ENCODE data around the gene RIMBP2. TPM values are rescaled to one million over a fixed set of nuclear protein-coding genes. Genes with fewer than 3 reads are reported as not detected.

The RIMBP2 gene
- total RNA-seq, 4 donors from 2014 or later: 0.29 to 8.2 (median 5.6) TPM

- no peak overlapping the region for H3K27ac ChIP-seq
- TF ChIP-seq POLR2A (IDR thresholded peaks at IDR 0.05) (no peak), CTCF (IDR thresholded peaks at IDR 0.05) (no peak)
- intact Hi-C loops (cut with DNase I; ENCODE audit: low total_unique reads): no loop called here
- no peaks in the 10 kb centered on the region for H3K9me3 ChIP-seq
- H3K27me3 ChIP-seq: no peaks in the 10 kb centered on the region
- no peaks in the 10 kb centered on the region for H3K36me3 ChIP-seq
- peaks cover 0 to 6% of the 10 kb centered on the region in 2 donors for H3K4me1 ChIP-seq
- no peak overlapping the region for H3K4me3 ChIP-seq
- DNase-seq: no peak
Measured at GRCh38 chr12:130712346-130713065, 3.6 kb downstream of the RIMBP2 start.

GRCh38 chr12:130711756-130712155 lies 4.3 kb downstream of the RIMBP2 start:
- intact Hi-C loops (cut with DNase I; ENCODE audit: low total_unique reads): no loop called here
- H3K27ac ChIP-seq: no peak overlapping the region
- H3K4me3 ChIP-seq: no peak overlapping the region
- no peak for DNase-seq
- TF ChIP-seq CTCF (IDR thresholded peaks at IDR 0.05) (no peak), POLR2A (IDR thresholded peaks at IDR 0.05) (no peak)
- peaks cover 0 to 6% of the 10 kb centered on the region in 2 donors for H3K4me1 ChIP-seq
- H3K27me3 ChIP-seq: no peaks in the 10 kb centered on the region
- no peaks in the 10 kb centered on the region for H3K36me3 ChIP-seq
- no peaks in the 10 kb centered on the region for H3K9me3 ChIP-seq

- TF ChIP-seq CTCF (IDR thresholded peaks at IDR 0.05) (no peak), POLR2A (IDR thresholded peaks at IDR 0.05) (no peak)
- intact Hi-C loops (cut with DNase I; ENCODE audit: low total_unique reads): no loop called here
- Histone ChIP-seq H3K36me3 (no peaks in the 10 kb centered on the region), H3K9me3 (no peaks in the 10 kb centered on the region), H3K27ac (no peak overlapping the region), H3K4me1 (peaks cover 0 to 6% of the 10 kb centered on the region in 2 donors), H3K27me3 (no peaks in the 10 kb centered on the region), H3K4me3 (no peak overlapping the region)
- no peak for DNase-seq
Measured at GRCh38 chr12:130710733-130711080, 5.4 kb downstream of the RIMBP2 start.

GRCh38 chr12:130709971-130710732 lies 5.9 kb downstream of the RIMBP2 start:
- no peaks in the 10 kb centered on the region for H3K36me3 ChIP-seq
- intact Hi-C loops (cut with DNase I; ENCODE audit: low total_unique reads): no loop called here

More at GRCh38 chr12:130709971-130710732, 5.9 kb downstream of the RIMBP2 start:
- TF ChIP-seq CTCF (IDR thresholded peaks at IDR 0.05) (no peak), POLR2A (IDR thresholded peaks at IDR 0.05) (no peak)
- no peak for DNase-seq
- Histone ChIP-seq H3K4me1 (peaks cover 0 to 6% of the 10 kb centered on the region in 2 donors), H3K4me3 (no peak overlapping the region), H3K9me3 (no peaks in the 10 kb centered on the region), H3K27me3 (no peaks in the 10 kb centered on the region), H3K27ac (no peak overlapping the region)

Data from uterus (tissue), 4 donors.